NCI-H345 (cell line): ENCODE data around the gene TUT4.

Experiments used
- DNase-seq: peaks from one replicate; lab custom pipeline; 2025; lab: John Stamatoyannopoulos, UW

TUT4 gene

GRCh38 chr1:52403566-52404115, 149.3 kb downstream of the TUT4 start:
- peak; percentile 63 for DNase-seq

- DNase-seq: no peak
Observed at GRCh38 chr1:52402860-52403240, 150.0 kb downstream of the TUT4 start.

- DNase-seq: no peak
Observed at GRCh38 chr1:52400131-52400530, 152.8 kb downstream of the TUT4 start.

GRCh38 chr1:52399629-52400028, 153.3 kb downstream of the TUT4 start:
- DNase-seq: no peak

GRCh38 chr1:52393174-52393573, 159.7 kb downstream of the TUT4 start:
- DNase-seq: no peak

GRCh38 chr1:52386458-52386857, 166.4 kb downstream of the TUT4 start:
- no peak for DNase-seq

GRCh38 chr1:52385376-52385775, 167.5 kb downstream of the TUT4 start:
- no peak for DNase-seq
